T-helper 2 cell treated with Interferon-gamma antibody and Interleukin-4, amounts not matched to agents 5 μg/mL and 100 μg/mL, for 36 hours (primary cell): ENCODE measurements around the gene CHST15.
A peak's percentile ranks its signal among the peaks of the same experiment; 100 is the strongest.

Experiments used
- DNase-seq: peaks from one replicate; pipeline ENCODE4 v3.0.0; 2021; ENCODE audit warnings: low spot score
- H3K27ac Mint-ChIP-seq: one replicate; pipeline ENCODE4 v1.8.0; 2021; ENCODE audit warnings: mild to moderate bottlenecking, mixed read lengths
- H3K27me3 Mint-ChIP-seq: one replicate; pipeline ENCODE4 v1.8.0; 2021; ENCODE audit warnings: low read depth, mixed read lengths
- H3K36me3 Mint-ChIP-seq: one replicate; pipeline ENCODE4 v1.8.0; 2021; ENCODE audit warnings: low read depth, mixed read lengths
- H3K4me1 Mint-ChIP-seq: one replicate; pipeline ENCODE4 v1.8.0; 2021; ENCODE audit warnings: low read depth, mixed read lengths
- H3K4me3 Mint-ChIP-seq: one replicate; pipeline ENCODE4 v1.8.0; 2022; ENCODE audit warnings: mild to moderate bottlenecking, moderate library complexity, mixed read lengths
- H3K9me3 Mint-ChIP-seq: one replicate; pipeline ENCODE4 v1.8.0; 2021; ENCODE audit warnings: mixed read lengths

CHST15 gene

GRCh38 chr10:124066781-124067714 lies 26.4 kb downstream of the CHST15 start:
- Mint-ChIP-seq H3K9me3 (no peaks in the 10 kb centered on the region), H3K4me1 (peaks cover 12% of the 10 kb centered on the region), H3K27me3 (peaks cover 5% of the 10 kb centered on the region), H3K27ac (no peak overlapping the region), H3K4me3 (no peak overlapping the region), H3K36me3 (no peaks in the 10 kb centered on the region)
- DNase-seq = no peak

DNA sequence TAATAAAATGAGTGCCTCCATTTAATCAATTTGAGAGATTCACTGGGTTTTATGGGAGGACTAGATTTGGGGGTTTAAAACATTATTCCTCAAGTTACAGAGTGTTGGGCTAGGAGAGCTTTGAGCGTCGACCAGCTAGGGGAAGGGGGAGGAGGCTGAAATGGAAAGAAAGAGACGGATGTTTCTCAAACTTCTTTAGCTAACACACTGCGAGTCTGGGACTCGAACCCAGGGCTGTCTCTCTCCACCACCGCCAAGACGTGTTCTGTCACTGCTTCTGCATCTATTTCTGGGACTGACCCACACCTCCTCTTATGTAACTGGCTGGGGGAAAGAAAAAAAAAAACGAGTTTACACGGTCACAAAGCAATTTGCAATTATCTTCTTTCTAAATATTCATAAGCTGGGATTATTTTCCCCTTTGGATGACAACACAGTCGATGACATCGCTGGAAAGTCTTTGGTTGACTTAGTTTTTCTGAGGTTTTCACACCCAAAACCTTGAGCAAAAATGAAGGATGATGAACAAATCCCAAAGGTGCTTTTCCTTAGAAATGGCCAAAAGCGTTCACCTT lies 27.2 kb downstream of the CHST15 start:
- H3K9me3 Mint-ChIP-seq = no peaks in the 10 kb centered on the region
- no peaks in the 10 kb centered on the region for H3K36me3 Mint-ChIP-seq
- no peak for DNase-seq
- no peak overlapping the region for H3K27ac Mint-ChIP-seq
- H3K4me3 Mint-ChIP-seq = no peak overlapping the region
- peaks cover 3% of the 10 kb centered on the region for H3K27me3 Mint-ChIP-seq
- peaks cover 12% of the 10 kb centered on the region for H3K4me1 Mint-ChIP-seq

- H3K4me1 Mint-ChIP-seq = peaks cover 12% of the 10 kb centered on the region
- no peak for DNase-seq
- H3K27ac Mint-ChIP-seq = no peak overlapping the region
- peaks cover 3% of the 10 kb centered on the region for H3K27me3 Mint-ChIP-seq
- no peak overlapping the region for H3K4me3 Mint-ChIP-seq
- H3K9me3 Mint-ChIP-seq = no peaks in the 10 kb centered on the region
- H3K36me3 Mint-ChIP-seq = no peaks in the 10 kb centered on the region
These were observed 27.8 kb downstream of the CHST15 start for GRCh38 chr10:124065382-124066125.

DNA sequence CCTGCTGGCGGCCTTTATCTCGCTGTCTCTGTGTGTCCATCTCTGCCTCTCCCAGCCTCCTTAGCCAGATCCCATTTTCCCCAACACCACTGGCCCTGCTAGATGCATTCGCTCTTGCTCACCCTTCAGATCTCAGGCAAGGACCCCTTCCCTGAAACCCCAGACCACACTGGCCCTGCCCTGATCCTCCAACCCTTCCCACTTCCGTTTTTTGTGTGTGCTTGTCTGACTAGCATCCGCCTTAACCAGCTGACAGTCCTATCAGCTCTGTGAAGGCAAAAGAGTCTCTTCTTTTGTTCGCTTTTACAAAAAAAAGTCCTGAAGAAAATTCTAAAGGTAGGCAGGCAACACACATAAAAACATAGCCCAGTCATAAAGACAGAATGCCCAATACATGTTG lies 28.7 kb downstream of the CHST15 start:
- DNase-seq = no peak
- Mint-ChIP-seq H3K27ac (peak overlapping the region; percentile 5), H3K4me3 (peak overlapping the region; percentile 63), H3K4me1 (peaks cover 12% of the 10 kb centered on the region), H3K9me3 (no peaks in the 10 kb centered on the region), H3K36me3 (no peaks in the 10 kb centered on the region), H3K27me3 (peaks cover 3% of the 10 kb centered on the region)

GRCh38 chr10:124063750-124064603 lies 29.4 kb downstream of the CHST15 start:
- Mint-ChIP-seq H3K27ac (no peak overlapping the region), H3K9me3 (no peaks in the 10 kb centered on the region), H3K27me3 (peaks cover 3% of the 10 kb centered on the region), H3K4me3 (peak overlapping the region; percentile 20), H3K36me3 (no peaks in the 10 kb centered on the region), H3K4me1 (peaks cover 12% of the 10 kb centered on the region)
- DNase-seq = no peak

- Mint-ChIP-seq H3K27ac (no peak overlapping the region), H3K27me3 (peaks cover 3% of the 10 kb centered on the region), H3K4me3 (no peak overlapping the region), H3K4me1 (peaks cover 12% of the 10 kb centered on the region), H3K9me3 (no peaks in the 10 kb centered on the region), H3K36me3 (no peaks in the 10 kb centered on the region)
- DNase-seq = no peak
These were observed 31.0 kb downstream of the CHST15 start for GRCh38 chr10:124062390-124062789.

GRCh38 chr10:124061030-124061429 lies 32.4 kb downstream of the CHST15 start:
- no peak overlapping the region for H3K27ac Mint-ChIP-seq
- no peaks in the 10 kb centered on the region for H3K36me3 Mint-ChIP-seq
- H3K9me3 Mint-ChIP-seq = no peaks in the 10 kb centered on the region
- no peak for DNase-seq
- peaks cover 1% of the 10 kb centered on the region for H3K27me3 Mint-ChIP-seq
- no peak overlapping the region for H3K4me3 Mint-ChIP-seq
- H3K4me1 Mint-ChIP-seq = peaks cover 12% of the 10 kb centered on the region

DNA sequence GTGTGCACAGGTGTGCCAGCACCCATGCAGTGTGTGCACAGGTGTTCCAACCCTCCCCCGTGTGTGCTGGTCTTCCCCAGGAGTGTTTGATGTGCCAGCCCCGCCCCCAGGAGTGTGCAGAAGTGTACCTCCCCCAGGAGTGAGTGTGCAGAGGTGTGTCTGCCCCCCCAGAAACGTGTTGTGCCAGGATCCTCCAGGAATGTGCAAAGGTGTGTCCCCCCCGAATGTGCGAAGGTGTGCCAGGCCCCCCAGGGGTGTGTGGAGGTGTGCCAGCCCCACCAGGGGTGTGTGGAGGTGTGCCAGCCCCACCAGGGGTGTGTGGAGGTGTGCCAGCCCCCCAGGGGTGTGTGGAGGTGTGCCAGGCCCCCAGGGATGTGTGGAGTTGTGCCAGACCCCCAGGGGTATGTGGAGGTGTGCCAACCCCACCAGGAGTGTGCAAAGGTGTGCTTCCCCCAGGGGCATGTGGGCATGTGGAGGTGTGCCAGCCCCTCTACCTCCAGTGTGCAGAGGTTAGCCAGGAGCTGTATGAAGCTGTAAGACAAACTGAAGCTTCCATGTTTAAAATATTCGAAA lies 33.2 kb downstream of the CHST15 start:
- H3K4me3 Mint-ChIP-seq = no peak overlapping the region
- DNase-seq = no peak
- no peaks in the 10 kb centered on the region for H3K9me3 Mint-ChIP-seq
- no peak overlapping the region for H3K27ac Mint-ChIP-seq
- H3K27me3 Mint-ChIP-seq = no peaks in the 10 kb centered on the region
- no peaks in the 10 kb centered on the region for H3K36me3 Mint-ChIP-seq
- H3K4me1 Mint-ChIP-seq = peaks cover 10% of the 10 kb centered on the region

GRCh38 chr10:124059551-124059950 lies 33.8 kb downstream of the CHST15 start:
- H3K4me1 Mint-ChIP-seq = peaks cover 7% of the 10 kb centered on the region
- no peaks in the 10 kb centered on the region for H3K36me3 Mint-ChIP-seq
- H3K4me3 Mint-ChIP-seq = no peak overlapping the region
- no peak overlapping the region for H3K27ac Mint-ChIP-seq
- DNase-seq = no peak
- H3K27me3 Mint-ChIP-seq = no peaks in the 10 kb centered on the region
- H3K9me3 Mint-ChIP-seq = no peaks in the 10 kb centered on the region

- Mint-ChIP-seq H3K9me3 (no peaks in the 10 kb centered on the region), H3K27me3 (peaks cover 3% of the 10 kb centered on the region), H3K36me3 (no peaks in the 10 kb centered on the region), H3K4me3 (no peak overlapping the region), H3K27ac (no peak overlapping the region), H3K4me1 (peaks cover 3% of the 10 kb centered on the region)
- DNase-seq = no peak
These were observed 34.9 kb downstream of the CHST15 start for GRCh38 chr10:124058346-124059003.

GRCh38 chr10:124057601-124058000 lies 35.8 kb downstream of the CHST15 start:
- no peak for DNase-seq
- Mint-ChIP-seq H3K9me3 (no peaks in the 10 kb centered on the region), H3K27ac (no peak overlapping the region), H3K27me3 (peaks cover 3% of the 10 kb centered on the region), H3K36me3 (no peaks in the 10 kb centered on the region), H3K4me1 (peaks cover under 1% of the 10 kb centered on the region), H3K4me3 (no peak overlapping the region)

DNA sequence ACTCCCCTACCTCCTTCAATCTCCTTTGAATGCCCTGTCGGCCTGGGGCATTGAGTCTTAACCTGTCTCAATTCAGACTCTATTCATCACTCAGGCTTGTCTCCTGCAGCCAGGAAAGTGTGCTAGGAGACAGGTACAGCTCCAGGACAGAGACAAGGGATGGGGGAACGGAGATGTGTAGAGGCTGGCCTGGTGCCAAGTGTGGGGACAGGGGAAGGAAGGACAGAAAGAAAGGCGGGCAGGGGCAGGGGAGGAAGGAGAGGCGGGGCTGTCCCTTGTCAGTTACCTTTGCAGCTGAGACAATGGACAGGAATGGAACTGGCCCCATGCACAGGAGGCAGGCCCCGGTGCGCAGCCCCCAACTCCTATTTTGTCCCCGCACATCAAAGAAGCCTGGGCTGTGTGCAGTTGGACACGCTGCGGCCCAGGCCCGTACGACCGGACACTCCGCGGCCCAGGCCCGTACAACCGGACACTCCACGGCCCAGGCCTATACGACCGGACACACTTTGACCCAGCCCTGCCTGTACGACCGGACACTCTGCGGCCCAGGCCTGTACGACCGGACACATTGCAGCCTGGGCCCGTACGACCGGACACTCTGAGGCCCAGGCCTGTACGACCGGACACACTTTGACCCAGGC lies 36.9 kb downstream of the CHST15 start:
- peaks cover 3% of the 10 kb centered on the region for H3K27me3 Mint-ChIP-seq
- no peaks in the 10 kb centered on the region for H3K9me3 Mint-ChIP-seq
- H3K4me1 Mint-ChIP-seq = no peaks in the 10 kb centered on the region
- H3K36me3 Mint-ChIP-seq = no peaks in the 10 kb centered on the region
- no peak overlapping the region for H3K4me3 Mint-ChIP-seq
- no peak for DNase-seq
- no peak overlapping the region for H3K27ac Mint-ChIP-seq
